LNCAP (cell line): ENCODE data around the gene HSPB6.

Experiments
- TF ChIP-seq, protein P1 (sequence below): fragments of 450-650 bp; IDR thresholded peaks from 2 replicates; pipeline ENCODE4 v1.5.1; 2017; ENCODE audit warnings: mild to moderate bottlenecking

HSPB6 gene

DNA sequence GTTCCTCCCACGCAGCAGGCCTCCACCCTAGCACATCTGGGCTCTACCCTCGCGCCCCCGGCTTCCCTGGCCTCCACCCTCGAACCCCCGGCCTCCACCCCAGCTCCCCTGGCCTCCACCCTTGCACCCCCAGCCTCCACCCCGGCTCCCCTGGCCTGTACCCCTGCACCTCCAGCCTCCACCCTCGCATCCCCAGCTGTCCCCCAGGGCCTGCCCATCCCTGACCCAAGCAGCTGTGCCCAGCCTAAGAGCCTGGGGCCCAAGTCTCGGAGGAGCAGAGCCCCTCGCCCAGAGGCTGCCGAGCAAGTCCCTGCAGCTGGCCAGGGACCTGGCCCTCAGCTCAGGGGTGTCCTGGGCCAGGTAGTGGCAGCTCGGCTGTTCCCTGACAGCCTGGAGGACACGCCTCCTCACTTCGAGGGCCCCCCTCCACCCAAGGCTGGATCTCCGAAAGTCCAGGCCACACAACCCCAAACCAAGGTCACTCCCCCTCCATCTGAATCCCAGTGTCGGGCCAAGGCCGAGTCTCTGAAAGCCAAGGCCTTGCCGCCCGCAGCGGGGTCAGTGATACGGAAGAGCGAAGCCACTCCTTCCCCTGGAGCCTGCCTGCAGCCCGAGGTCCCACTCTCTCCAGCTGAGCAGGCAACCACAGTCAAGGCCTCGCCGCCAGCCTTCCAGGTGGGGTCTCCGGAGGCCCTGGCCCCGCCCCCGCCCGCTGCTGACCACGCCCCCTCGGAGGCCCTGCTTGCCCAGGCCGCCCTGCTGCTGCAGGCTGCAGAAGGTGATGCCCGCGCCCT, 10.7 kb upstream of the HSPB6 start:
- TF ChIP-seq, protein P1, sequence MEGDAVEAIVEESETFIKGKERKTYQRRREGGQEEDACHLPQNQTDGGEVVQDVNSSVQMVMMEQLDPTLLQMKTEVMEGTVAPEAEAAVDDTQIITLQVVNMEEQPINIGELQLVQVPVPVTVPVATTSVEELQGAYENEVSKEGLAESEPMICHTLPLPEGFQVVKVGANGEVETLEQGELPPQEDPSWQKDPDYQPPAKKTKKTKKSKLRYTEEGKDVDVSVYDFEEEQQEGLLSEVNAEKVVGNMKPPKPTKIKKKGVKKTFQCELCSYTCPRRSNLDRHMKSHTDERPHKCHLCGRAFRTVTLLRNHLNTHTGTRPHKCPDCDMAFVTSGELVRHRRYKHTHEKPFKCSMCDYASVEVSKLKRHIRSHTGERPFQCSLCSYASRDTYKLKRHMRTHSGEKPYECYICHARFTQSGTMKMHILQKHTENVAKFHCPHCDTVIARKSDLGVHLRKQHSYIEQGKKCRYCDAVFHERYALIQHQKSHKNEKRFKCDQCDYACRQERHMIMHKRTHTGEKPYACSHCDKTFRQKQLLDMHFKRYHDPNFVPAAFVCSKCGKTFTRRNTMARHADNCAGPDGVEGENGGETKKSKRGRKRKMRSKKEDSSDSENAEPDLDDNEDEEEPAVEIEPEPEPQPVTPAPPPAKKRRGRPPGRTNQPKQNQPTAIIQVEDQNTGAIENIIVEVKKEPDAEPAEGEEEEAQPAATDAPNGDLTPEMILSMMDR, result no peak

DNA sequence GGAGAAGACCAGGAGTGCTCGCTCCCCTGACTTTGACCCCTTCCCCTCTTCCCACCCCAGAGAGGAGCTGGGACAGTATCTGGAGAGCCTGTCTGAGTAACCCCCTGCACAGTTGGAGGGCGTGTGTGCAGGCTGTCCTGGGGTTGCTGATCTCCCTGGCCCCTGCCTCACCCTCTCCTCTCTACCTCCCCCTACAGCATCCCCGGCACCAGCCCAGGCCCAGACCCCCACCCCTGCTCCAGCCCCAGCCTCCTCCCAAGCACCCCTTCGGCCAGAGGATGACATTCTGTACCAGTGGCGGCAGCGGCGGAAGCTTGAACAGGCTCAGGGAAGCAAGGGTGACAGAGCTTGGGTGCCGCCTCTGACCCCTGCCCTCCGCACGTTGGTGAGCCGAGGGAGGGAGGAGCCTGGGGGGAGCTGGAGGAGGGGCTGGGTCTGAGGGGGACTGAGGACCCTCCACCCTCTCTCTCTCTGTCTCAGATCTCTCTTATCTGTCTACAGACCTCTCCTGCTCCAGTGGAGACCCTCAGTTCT, 9.8 kb upstream of the HSPB6 start:
- TF ChIP-seq, protein P1, result no peak

DNA sequence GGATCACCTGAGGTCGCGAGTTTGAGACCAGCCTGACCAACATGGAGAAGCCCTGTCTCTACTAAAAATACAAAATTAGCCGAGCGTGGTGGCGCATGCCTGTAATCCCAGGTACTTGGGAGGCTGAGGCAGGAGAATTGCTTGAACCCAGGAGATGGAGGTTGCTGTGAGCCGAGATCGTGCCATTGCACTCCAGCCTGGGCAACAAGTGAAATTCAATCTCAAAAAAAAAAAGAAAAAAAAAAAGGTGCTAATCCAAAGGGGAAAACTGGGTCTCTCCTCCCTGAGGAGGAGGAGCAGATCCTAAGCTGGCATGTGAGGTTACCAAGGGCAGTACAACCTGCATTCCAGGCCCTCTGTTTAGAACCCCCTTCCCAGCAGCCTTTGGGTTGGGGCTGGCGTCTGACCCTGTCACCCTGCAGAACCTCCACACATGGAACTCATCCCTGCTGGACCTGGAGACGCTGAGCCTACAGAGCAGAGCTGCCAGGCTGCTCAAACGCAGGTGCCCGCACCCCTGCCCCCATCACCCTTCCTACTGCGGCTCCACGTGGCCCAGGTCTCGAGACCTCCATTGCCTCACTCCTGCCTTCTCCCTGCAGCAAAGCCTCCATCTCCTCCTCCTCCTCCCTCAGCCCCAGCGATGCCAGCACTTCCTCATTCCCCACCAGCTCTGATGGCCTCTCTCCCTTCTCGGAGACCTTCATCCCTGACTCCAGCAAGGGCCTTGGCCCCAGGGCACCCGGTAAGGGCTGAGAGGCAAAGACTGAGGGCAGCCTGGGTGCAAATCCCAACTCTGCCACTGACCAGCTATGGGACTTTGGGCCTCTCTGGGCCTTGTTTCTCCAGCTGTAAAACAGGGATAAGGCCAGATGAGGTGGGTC, 7.8 kb upstream of the HSPB6 start:
- TF ChIP-seq, protein P1, result no peak

DNA sequence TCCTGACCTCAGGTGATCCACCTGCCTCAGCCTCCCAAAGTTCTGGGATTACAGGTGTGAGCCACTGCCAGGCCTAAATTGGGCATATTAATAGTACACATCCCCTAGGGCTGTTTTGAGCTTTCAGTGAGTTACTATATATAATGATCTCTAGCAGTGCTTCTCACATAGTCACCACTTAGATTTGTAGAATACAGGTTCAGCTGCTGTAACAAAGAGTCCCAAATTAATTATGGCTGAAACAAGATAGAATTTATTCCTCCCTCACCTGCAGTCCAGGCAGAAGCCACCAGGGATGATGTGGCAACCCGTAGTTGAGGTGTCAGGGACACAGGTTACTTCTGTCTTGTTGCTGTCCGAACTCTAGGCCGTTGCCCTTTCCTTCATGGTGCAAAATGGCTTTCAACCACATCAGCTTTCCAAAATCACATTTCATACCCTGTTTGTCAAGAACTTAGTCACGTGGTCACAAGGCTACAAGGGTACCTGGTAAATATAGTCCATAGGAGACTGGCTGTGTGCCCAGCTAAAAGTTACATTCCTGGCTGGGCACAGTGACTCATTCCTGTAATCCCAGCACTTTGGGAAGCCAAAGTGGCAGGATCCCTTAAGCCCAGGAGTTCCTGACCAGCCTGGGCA, 4.0 kb upstream of the HSPB6 start:
- TF ChIP-seq, protein P1, result no peak

DNA sequence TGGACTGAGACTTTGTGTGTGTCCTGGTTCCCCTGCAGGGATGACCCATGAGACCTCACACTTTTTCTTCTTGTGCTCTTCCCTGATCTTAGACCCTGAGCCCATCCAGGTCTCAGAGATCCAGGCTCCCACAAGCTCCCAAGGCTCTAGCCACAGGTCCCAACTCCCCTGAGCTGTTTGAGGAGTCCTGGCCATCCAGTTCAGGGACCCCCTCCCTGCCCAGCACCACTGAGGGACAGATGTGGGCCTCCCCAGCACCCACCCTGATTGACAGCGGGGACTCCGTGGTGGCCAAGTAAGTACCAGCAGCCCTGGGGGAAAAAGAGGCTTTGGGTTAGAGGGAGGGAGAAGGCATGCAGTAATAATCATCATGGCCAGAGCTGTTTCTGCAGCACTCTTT, 2.9 kb upstream of the HSPB6 start:
- TF ChIP-seq, protein P1, result no peak

DNA sequence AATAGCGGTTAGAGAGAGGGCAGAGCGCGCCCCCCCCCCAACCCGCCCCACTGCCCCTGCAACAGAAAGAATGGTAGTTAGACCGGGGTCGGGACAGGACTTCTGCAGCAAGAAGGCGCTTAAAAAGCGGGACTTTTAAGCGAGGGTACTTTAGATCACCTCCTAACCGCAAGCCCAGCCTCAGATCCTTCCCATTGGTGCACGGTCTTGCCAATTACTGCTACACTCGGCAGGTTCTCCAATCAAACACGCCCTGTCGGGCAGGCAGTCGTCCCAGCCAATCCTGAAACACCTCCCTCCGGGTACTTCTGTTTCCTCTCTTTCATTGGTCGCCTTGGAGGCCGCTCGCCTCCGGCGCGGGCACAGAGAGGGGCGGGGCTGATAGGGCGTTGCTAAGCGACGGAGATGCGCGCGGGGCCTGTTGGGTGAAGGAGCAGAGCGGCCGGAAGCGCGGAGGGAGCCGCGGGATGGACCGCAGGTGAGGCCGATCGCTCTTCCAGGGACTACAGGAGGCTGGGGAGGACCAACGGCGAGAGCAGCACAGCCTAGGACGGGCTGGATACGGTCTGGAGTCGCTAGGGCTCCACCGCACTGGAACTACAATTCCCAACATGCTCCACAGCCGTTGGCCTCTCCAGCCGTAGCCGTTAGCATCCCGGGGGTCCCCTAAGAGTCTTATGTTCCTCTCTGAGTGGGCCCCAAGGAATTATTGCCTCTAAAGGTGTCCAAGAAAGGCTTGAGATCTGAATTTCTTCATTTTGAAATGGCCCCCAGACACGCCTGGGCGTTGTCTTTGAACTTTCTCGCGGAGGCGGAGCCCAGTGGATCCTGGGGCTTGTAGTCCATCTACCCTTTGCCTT, 1.1 kb upstream of the HSPB6 start, which contains the start of gene PROSER3:
Gene PROSER3 (plus strand): TSS at position 428 of the 860 bp plus-strand sequence. CDS start 40 bp downstream, at position 468.
- TF ChIP-seq, protein P1, result no peak
